ENCODE measurements around the gene ARFRP1.
"Not testable (repeated sequence)": the region's sequence is repeated elsewhere in the genome, so short reads cannot be mapped to it uniquely, and the experiment has no call there.

ARFRP1 gene

GRCh38 chr20:63675681-63676368 is 32.0 kb downstream of the ARFRP1 start:
- no peak for DNase-seq

- DNase-seq = no peak
Measured at GRCh38 chr20:63673951-63674350, 33.8 kb downstream of the ARFRP1 start.

DNA sequence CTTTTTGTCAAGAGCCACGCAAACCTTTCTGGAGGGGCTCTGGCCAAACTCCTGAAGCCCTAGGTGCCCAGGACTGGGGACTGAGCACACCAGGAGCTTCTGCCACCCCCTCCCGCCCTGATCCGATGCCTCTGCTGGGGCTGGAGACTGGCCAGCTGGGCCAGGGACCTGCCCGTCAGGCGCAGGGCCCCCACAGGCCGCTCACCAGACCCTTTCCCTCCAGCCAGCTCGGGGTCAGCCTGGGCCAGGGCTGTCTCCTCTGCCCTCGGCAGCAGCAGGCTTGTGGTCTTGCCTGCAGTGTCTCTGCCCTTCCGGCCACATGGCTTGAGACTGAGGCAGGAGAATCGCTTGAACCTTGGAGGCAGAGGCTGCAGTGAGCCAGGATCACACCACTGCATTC is 35.1 kb downstream of the ARFRP1 start:
- DNase-seq = no peak

- DNase-seq = not testable (repeated sequence)
Measured at GRCh38 chr20:63671695-63672094, 36.1 kb downstream of the ARFRP1 start.

DNA sequence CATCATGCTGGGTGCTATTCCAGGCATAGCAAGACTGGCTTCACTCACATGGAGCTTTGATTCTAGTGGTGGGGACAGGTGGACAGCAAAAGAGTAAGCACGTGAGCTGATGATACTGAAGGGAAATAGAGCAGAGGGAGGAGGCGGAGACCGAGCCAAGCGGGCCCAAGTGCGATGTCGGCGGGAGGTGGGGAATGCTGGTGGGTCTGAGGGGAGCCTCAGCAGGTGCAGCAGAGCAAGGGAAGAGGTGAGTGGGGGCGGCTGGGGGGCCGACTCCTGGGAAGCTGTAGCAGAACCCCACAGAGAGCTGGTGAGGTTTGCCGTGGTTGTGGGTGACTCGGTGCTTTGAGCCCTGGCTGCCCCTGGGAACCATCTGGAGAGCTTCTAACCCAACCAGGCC is 39.4 kb downstream of the ARFRP1 start:
- DNase-seq = no peak

DNA sequence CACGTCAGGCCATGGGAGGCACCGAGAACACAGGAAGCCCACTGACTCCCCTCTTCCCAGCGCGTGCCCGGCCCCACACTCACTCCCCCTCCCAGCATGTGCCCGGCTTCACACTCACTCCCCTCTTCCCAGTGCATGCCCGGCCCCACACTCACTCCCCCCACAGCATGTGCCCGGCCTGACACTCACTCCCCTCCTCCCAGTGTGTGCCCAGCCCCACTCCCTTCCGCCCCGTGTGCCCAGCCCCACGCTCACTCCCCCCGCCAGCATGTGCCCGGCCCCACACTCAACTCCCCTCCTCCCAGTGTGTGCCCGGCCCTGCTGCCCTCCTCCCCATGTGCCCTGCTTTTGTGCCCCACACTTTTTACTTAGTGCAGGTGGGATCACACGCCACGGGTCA is 39.9 kb downstream of the ARFRP1 start:
- DNase-seq = no peak

DNA sequence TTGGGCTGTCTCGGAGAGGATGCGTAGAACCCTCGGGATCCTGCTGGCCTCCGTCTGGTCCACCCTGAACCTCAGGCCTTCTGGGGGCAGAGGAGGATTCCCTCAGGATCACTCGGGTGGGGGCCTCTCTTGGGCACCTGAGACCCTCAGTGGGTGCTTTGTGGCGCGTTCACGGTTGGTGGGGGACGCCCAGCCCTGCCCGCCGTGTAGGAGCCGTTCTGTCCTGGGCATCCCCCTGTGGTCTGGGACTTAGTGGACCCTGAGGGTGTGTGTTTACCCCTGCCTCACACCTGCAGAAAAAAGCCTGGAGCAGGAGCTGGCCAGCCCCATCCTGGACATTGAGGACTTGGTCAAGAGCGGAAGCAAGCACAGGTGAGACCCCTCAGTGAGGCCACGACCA is 42.1 kb downstream of the ARFRP1 start:
- no peak for DNase-seq

GRCh38 chr20:63664861-63665594 is 42.7 kb downstream of the ARFRP1 start:
- peak; percentile 36 for DNase-seq

DNA sequence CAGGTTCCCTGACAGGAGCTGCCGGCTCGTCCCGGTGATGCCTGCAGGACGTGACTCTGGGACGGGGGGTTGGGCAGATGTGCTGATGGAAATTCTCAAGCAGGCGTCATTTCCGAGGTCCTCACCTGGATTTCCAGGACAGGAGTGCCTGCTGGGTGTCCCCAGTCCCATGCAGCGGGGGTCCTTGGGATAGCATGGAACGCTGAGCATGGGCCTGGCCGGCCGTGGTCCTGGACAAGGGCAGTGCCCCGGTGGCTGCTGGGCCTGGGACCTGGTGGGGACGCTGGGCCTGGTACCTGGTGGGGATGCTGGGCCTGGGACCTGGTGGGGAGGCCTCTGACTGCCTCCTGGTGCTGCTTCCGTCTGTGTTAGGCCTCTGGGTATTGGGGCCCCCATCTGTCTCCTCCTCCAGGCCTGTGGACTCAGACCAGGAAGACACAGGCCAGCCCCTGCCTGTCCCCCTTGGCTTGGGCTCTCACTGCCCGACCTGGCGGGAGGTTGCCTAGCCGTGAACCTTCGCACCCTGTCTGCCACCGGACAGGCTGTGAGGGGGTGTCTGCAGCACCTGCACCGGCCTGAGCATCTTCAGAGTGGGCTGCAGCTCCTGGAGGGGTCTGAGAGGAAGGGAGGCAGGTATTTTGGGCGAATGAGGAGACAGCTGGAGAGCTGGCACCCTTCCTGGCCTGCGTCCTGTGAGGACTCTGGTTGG is 43.5 kb downstream of the ARFRP1 start:
- DNase-seq = no peak

DNA sequence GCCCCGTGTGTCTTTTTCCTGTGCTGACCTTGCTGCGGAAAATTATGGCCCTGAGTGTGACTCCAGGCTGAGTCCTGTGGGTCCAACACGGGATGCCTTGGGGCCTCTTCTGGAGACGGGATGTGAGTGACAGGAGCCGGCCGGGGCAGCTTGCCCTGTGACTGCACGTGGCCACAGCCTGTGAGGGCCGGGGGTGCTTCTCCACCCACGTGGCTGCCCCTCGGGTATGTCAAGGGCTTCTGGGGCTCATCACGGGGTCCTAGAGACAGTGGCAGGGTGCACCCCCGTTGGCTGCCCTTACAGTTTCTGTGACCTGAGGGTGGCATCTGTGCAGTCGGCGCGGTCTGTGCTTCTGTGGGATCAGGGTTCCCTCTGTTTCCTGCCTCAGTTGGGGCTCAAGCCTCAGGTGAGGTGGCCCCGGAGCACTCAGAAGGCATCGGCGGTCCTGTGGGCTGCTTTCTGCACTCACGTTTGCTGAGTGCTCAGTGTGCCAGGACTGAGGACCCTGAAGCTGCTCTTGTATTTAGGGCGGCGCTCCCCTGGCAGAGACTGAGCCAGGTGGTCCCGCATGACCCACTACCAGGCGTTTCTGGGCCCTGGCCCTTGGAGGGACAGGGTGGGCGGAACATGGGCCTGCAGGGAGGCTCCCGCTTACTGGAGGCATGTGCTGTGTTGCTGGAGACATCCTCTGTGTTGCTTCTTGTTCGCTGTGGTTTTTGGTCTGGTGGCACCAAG is 44.3 kb downstream of the ARFRP1 start:
- no peak for DNase-seq

DNA sequence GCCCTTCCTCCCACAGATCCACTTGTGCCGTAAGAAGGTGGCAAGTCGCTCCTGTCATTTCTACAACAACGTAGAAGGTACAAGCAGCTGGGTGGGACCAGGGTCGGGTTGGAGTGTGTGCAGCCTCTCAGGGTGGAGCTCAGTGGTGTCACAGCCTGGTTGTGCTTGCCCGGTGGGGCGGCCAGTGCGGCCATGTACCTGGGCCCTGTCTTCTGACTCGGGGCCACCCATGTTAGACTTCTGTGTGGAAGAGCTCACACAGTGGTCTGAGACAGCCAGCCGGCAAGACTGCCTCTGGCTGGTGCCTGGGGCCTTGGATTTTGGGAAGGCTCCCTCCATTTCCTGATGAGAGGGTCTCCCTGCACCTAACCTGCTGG is 45.0 kb downstream of the ARFRP1 start:
- no peak for DNase-seq

GRCh38 chr20:63661959-63662812 is 45.6 kb downstream of the ARFRP1 start:
- no peak for DNase-seq

- DNase-seq = no peak
Measured at GRCh38 chr20:63661108-63661507, 46.7 kb downstream of the ARFRP1 start.

DNA sequence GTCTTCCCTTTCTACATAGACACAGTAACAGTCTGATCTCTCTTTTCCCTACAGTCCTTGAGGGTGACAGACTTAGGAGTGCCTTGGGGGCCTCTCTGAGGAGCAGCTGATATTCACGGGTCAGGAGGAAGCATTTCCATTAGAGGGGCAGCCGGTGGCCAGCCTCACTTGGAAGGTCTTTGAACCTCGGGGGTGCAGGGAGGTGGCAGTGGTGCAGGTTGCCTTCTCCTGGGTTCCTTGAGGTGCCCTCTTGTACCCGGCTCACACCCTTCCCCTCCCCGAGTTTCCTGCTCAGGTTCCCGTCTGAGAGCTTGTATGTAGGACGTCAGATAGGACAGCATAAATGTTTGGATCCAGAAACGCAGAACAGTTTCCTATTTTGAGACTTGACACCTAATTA is 47.2 kb downstream of the ARFRP1 start:
- no peak for DNase-seq

DNA sequence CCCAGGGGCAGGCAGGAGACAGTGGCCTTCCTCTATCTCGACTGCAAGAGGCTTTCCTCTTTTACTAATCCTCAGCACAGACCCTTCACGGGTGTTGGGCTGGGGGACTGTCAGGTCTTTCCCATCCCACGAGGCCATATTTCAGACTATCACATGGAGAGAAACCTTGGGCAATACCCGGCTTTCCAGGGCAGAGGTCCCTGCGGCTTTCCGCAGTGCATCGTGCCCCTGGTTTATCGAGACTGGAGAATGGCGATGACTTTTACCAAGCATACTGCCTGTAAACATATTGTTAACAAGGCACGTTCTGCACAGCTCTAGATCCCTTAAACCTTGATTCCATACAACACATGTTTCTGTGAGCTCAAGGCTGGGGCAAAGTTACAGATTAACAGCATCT is 47.6 kb downstream of the ARFRP1 start:
- DNase-seq = not testable (repeated sequence)

DNA sequence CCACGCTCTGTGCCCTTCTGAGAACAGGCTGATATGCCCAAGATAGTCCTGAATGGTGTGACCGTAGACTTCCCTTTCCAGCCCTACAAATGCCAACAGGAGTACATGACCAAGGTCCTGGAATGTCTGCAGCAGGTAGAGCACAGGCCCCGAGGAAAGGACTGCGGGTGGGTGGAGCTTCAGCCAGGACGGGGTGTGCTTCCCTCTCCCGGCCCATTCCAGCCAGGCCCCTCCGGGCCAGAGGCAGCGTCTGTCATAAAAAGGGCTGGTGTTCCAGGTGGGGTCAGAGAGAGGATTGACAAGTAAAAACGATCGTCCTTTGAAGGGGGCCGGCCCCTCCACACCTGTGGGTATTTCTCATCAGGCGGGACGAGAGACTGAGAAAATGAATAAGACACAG is 48.4 kb downstream of the ARFRP1 start:
- no peak for DNase-seq

GRCh38 chr20:63658749-63659187 is 49.0 kb downstream of the ARFRP1 start:
- peak; percentile 24 for DNase-seq

DNA sequence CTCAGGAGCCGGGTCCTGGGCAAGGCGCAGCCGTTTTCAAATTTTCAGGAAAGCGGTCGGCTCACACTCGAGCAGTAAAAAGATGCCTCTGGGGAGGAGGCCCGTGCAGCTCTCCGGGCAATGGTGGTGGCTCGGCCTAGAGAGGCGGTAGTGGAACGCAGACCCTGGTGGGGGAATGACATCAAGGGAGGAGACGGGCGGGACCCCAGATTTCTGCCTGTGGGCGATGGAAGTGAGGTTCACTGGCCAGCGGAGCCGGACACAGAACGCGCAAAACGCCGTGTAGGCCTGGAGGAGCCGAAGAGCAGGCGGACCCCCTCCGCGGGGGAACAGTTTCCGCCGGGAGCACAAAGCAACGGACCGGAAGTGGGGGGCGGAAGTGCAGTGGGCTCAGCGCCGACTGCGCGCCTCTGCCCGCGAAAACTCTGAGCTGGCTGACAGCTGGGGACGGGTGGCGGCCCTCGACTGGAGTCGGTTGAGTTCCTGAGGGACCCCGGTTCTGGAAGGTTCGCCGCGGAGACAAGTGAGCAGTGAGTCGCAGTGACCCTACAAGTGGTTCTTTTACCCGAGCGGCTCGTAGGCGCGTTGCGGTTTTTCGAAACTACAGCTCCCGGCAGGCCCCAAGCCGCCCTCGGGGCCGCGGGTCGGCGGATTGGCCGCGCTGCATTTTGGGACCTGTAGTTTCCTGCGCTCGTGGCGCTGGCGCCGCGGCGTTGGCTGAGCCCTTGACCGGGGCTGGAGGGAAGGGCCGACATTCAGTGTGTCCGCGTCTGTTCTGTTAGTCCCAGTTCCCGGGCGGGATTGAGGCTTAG is 49.6 kb downstream of the ARFRP1 start, which contains the start of gene RTEL1:
RTEL1 (plus strand) TSS at position 376 of the 812 bp plus-strand sequence. CDS start 1,091 bp downstream, outside the sequence.
- DNase-seq = peak; percentile 89

- no peak for DNase-seq
Measured at GRCh38 chr20:63657260-63657936, 50.4 kb downstream of the ARFRP1 start.

DNA sequence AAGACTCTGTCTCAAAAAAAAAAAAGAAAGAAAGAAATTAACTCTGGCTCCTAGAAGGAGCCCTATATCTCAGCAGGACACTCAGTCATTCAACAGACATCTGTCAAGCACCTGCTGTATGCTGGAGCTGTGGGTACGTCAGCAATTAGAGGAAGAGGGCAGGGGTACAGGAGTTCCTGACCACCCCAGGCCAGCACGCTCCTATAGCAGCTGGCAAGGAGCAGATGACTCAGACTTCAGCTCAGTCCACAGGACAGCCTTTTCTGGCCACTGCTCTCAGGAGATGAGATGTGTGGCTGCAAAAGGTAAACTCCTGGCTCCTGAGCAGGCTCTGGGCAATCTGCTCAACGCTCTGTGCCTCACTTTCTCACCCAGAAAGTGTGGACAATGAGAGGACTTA is 51.3 kb downstream of the ARFRP1 start:
- no peak for DNase-seq

Data from fibroblast of skin of abdomen (primary cell).